Psoas muscle (tissue), 8 donors: ENCODE measurements around the gene ADAMTSL5. TPM values are rescaled to one million over a fixed set of nuclear protein-coding genes. Genes with fewer than 3 reads are reported as not detected.
A peak's percentile ranks its signal among the peaks of the same experiment; 100 is the strongest.

Experiments
- ATAC-seq, 4 donors: fragments of 200-7000 bp; cut with Tn5 transposase; one replicate each; pipeline ENCODE4 v1.9.1; 2020; ENCODE audit warnings: moderate library complexity in 3 of 4, mild to moderate bottlenecking in 2 of 4
- DNase-seq, 2 donors: peaks; one replicate each; pipeline ENCODE4 v3.0.0-alpha.2; 2020
- H3K27ac ChIP-seq: fragments of 200-600 bp; one replicate; pipeline ENCODE4 v1.8.0; 2022
- H3K27me3 ChIP-seq, 3 donors: fragments of 200-600 bp in 1 of 3; one replicate each; pipeline versions ENCODE4 v1.6.1 to v1.8.0; 2013 to 2022; ENCODE audit warnings: low read length in 2 of 3, mild to moderate bottlenecking in 2 of 3, moderate library complexity in 1 of 3; ENCODE audit not compliant: insufficient read depth in 3 of 3
- H3K36me3 ChIP-seq, 2 donors: fragments of 200-600 bp in 1 of 2; one replicate each; pipeline versions ENCODE4 v1.6.1 to v1.8.0; 2013 to 2022; ENCODE audit warnings: low read depth in 1 of 2, mild to moderate bottlenecking in 1 of 2, moderate library complexity in 1 of 2; ENCODE audit not compliant: insufficient read depth in 1 of 2
- H3K4me1 ChIP-seq: fragments of 200-600 bp; one replicate; pipeline ENCODE4 v1.8.0; 2022
- H3K4me3 ChIP-seq: fragments of 200-600 bp; one replicate; pipeline ENCODE4 v1.8.0; 2022; ENCODE audit warnings: mild to moderate bottlenecking
- H3K9me3 ChIP-seq: fragments of 200-600 bp; one replicate; pipeline ENCODE4 v1.8.0; 2022
- WGBS, 3 donors: extraction: QIAGEN DNeasy Blood & Tissue Kit; methylation state at CpG; one replicate each; pipeline versions ENCODE4 v1.1.6 to v1.1.7; 2013; 5-methylcytosine and 5-hydroxymethylcytosine counted together
- intact Hi-C, 2 donors: fragments of 100-400 bp; cut with DNase I; formaldehyde crosslinking; loops; one replicate each; pipeline versions ENCODE4 v1.11.0 to v1.14.2; 2022
- polyA plus RNA-seq, 3 donors: library from polyadenylated mRNA; stranded (reverse); fragments of 200-250 nt; gene quantifications; one replicate each; pipeline ENCODE4 v1.2.3, GENCODE V29; 2013
- total RNA-seq, 4 donors: library from RNA; stranded (reverse); fragmentation: NEBNext Ultra II Directional in 2 of 4; extraction: Animal tissue kit (Norgen Biotek cat#: 25700) in 2 of 4; gene quantifications; one replicate each; pipeline versions ENCODE4 v1.2.1 to v1.2.4, GENCODE V29; 2021 to 2023
- TF ChIP-seq, protein P1 (sequence below): fragments of 200-600 bp; IDR thresholded peaks from one replicate; pipeline ENCODE4 v1.8.0; 2022; ENCODE audit warnings: antibody characterized with exemption
- donor health status: healthy with polysubstance abuse.
- donor health status: DM: no; HTN: no; CAD: no; lungs with moderate emphysema.
- donor health status: Bipolar disorder and iron deficiency.
- donor health status: healthy.
- donor health status: DM: yes; HTN: yes; CAD: no.
- donor health status: DM: no; HTN: no; CAD: no.
- donor health status: DM: no; HTN: no; CAD: no.
- donor health status: DM: yes; HTN: yes; CAD: no.

The ADAMTSL5 gene
- total and polyA plus RNA-seq, 7 donors = 3.9 to 20.1 (median 12.6) TPM

DNA sequence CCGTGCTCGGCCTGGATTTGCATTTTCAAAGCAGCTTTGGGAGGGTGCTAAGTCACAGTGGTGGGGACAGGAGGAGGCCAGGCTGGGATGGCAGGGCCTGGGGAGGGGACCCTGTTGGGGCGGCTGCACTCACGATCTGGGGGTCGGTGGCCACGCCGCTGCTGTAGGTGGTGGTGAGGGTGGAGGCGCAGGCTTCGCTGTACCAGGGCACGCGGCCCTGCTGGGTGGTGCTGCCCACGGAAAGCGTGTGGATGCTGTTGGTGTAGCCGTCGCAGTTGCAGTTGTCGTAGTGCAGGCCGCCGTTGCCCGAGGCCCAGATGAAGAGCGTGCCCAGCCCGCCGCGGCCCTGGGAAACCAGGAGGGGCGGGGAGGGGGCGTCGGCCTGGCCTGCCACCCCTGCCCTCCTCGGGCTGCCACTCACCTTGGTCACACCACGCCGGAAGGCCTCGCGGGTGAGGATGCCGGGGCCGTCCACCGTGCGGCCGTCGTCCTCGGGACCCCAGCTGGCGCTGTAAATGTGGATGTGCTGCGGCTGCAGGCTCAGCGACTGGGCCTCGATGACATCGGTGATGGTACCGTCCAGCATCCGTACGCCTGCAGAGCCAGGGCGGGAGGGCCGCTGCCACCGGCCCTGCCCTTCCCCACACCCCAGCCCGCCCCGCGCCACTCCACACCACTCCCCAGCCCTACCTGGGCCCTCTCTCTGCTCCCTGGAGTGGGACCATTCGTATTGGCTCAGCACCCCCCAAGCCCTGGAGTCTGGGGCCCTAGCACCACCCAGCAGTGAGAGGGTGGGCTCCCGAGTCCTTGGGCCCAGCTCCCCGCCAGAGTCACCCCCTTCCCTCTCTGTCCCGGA lies 25.9 kb downstream of the ADAMTSL5 start:
- intact Hi-C loops = no loop called here
- 92% methylated on average over 47 to 56 of the region's 56 CpGs for WGBS, 3 donors
- ATAC-seq = no peak
- Histone ChIP-seq H3K4me1 (peaks cover 7% of the 10 kb centered on the region), H3K27ac (no peak overlapping the region), H3K9me3 (no peaks in the 10 kb centered on the region), H3K36me3 (no peaks in the 10 kb centered on the region), H3K27me3 (no peaks in the 10 kb centered on the region), H3K4me3 (no peak overlapping the region)
- peak in 1 of 2 donors; percentile 42 for DNase-seq
- TF ChIP-seq, protein P1, sequence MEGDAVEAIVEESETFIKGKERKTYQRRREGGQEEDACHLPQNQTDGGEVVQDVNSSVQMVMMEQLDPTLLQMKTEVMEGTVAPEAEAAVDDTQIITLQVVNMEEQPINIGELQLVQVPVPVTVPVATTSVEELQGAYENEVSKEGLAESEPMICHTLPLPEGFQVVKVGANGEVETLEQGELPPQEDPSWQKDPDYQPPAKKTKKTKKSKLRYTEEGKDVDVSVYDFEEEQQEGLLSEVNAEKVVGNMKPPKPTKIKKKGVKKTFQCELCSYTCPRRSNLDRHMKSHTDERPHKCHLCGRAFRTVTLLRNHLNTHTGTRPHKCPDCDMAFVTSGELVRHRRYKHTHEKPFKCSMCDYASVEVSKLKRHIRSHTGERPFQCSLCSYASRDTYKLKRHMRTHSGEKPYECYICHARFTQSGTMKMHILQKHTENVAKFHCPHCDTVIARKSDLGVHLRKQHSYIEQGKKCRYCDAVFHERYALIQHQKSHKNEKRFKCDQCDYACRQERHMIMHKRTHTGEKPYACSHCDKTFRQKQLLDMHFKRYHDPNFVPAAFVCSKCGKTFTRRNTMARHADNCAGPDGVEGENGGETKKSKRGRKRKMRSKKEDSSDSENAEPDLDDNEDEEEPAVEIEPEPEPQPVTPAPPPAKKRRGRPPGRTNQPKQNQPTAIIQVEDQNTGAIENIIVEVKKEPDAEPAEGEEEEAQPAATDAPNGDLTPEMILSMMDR = no peak

DNA sequence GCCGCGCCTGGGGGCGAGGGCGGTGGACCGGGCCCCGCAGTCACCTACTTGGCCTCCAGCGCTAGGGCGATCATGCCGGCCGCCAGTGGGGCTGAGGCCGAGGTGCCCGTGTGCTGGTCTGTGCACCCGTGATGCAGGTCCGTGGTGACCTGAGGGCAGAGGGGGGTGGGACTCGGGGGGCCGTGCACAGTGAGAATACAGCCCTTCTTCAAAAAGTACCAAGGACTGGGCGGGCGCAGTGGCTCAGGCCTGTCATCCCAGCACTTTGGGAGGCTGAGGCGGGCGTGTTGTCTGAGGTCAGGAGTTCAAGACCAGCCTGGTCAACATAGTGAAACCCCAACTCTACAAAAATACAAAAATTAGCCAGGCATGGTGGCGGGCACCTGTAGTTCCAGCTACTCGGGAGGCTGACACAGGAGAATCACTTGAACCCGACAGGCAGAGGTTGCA lies 28.8 kb downstream of the ADAMTSL5 start:
- Histone ChIP-seq H3K4me3 (no peak overlapping the region), H3K9me3 (no peaks in the 10 kb centered on the region), H3K27ac (no peak overlapping the region), H3K4me1 (no peaks in the 10 kb centered on the region), H3K27me3 (no peaks in the 10 kb centered on the region), H3K36me3 (no peaks in the 10 kb centered on the region)
- ATAC-seq = no peak
- 88 to 93% (median 88%) methylated on average over 21 to 23 of the region's 23 CpGs for WGBS, 3 donors
- intact Hi-C loops = no loop called here
- TF ChIP-seq, protein P1 = no peak
- peak in 1 of 2 donors; percentile 23 for DNase-seq

DNA sequence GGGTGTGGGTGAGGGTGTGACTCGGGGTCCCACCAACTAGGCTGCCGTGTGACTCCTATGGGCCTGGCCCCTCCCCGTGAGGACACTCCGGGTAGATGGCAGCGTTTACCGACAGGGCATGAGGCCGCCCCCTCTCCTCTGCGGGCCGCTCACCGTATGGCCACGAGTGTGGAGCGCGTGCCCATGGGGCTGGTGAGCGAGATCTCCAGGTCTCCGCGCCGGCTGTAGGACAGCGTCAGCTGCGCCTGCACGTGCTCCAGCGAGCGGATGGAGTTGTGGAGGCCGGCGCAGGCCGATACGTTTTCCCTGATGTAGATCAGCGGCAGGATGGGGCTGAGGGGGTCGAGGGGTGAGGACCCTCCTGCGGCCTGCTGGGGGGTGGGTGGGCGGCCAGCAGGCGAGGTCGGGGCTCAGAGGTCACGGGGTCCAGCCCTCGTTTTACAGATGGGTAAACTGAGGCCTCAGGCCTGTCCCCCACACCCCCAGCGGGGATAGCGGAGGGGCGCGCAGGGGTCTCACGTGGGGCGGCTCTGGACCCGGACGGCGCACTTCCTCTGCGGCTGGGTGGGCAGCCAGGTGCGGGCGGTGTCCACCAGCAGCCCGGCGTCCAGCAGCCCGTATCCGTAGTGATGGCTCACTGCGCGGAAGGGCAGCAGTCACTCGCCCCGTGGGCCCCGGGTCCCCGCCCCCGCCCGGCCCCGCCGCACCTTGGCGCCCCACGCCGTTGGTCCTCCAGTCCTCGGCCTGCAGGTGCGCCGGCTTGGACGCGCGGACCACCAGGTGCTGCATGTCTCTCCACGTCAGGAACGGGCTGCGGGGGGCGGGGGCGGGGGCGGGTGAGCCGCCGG lies 29.5 kb downstream of the ADAMTSL5 start:
- ATAC-seq = no peak

DNA sequence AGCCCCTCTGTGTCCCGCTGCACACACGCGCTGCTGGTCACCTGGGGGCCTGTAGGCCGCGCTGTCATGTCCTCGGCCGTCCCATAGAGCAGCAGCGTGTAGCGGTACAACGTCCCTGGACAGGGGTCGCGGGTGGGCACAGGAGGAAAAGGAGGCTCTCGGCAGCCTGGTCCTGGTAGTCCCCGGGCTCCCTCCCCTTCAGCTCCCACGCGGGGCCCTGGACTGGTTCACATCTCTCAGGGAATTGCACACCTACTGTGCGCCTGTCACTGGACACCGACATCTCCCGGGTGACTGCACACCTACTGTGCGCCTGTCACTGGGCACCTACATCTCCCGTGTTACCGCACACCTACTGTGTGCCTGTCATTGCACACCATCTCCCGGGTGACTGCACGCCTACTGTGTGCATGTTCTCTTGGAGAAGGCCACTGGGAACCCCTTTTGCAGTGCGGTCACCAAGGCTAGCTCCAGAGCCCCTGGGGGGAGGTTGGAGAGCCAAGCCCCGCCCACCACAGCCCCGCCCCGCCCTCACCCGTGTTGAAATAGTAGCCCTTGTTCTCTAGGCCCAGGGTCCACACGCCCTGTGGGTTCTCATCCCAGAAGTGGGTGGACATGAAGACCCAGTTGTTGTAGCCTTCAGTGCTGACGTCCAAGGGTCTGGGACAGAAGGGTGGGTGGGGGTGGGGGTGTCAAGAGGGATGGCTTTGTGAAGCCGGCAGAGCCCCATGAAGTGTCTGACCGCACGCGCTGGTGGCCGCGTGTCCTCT lies 30.3 kb downstream of the ADAMTSL5 start:
- DNase-seq (peak in 1 of 2 donors; percentile 44), ATAC-seq (no peak)
- Histone ChIP-seq H3K36me3 (no peaks in the 10 kb centered on the region), H3K4me1 (peaks cover 8% of the 10 kb centered on the region), H3K9me3 (no peaks in the 10 kb centered on the region), H3K4me3 (no peak overlapping the region), H3K27me3 (no peaks in the 10 kb centered on the region), H3K27ac (no peak overlapping the region)
- intact Hi-C loops = no loop called here
- 79 to 83% (median 79%) methylated on average over 37 of the region's 37 CpGs for WGBS, 3 donors
- TF ChIP-seq, protein P1 = no peak

More for the DNA sequence above, 29.5 kb downstream of the ADAMTSL5 start:
- no peak overlapping the region for H3K27ac ChIP-seq
- H3K27me3 ChIP-seq = no peaks in the 10 kb centered on the region
- DNase-seq = peak; percentile 13 to 46
- 89 to 92% (median 91%) methylated on average over 70 to 77 of the region's 77 CpGs for WGBS, 3 donors
- no peaks in the 10 kb centered on the region for H3K9me3 ChIP-seq
- TF ChIP-seq, protein P1 = no peak
- H3K4me1 ChIP-seq = no peaks in the 10 kb centered on the region
- intact Hi-C loops = no loop called here
- no peak overlapping the region for H3K4me3 ChIP-seq
- no peaks in the 10 kb centered on the region for H3K36me3 ChIP-seq
